ENCODE results near the gene TEX51.

DNA sequence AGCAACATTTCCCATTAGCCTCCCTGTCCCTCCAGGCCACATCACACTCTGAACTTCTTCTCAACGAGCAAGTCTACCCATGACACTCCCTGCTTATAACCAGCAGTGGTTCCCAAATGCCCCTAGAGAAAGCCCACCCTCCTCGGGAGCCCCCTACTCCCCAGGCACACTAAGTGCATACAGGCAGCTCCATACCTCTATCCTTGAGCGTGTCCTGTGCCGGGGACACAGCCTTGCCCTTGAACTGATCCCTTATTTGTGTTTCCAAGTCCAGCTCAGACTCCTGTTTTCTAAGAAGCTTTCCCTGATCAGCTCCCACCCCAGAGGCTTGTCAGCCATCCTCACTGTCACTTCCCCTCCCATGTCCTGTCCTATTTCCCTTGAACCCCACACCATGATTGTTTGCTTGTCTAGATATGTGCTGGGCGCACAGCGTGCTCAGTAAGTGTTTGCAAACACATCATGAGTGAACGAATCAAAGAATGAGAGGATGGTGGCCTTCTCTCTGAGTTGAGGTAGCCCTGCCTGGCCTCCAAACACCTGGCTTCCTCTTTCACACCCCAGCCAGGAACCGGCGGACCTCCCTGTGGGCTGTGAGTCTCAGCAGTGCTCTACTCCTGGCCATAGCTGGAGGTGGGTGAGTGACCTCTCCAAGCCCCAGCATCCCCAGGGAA, 2.1 kb downstream of the TEX51 start:
- TF ChIP-seq EP300 (IDR thresholded peaks at IDR 0.05; ENCODE audit: borderline replicate concordance) (no peak), CEBPB (IDR thresholded peaks at IDR 0.05) (no peak), REST (IDR thresholded peaks at IDR 0.05; ENCODE audit: low read depth) (no peak), USF1 (IDR thresholded peaks at IDR 0.05) (no peak), TAF1 (IDR thresholded peaks at IDR 0.05; ENCODE audit: low read depth) (no peak), TEAD4 (IDR thresholded peaks at IDR 0.05) (no peak), FOXM1 (IDR thresholded peaks at IDR 0.05; ENCODE audit: borderline replicate concordance, low read depth) (no peak), EGR1 (IDR thresholded peaks at IDR 0.05) (no peak), RAD21 (IDR thresholded peaks at IDR 0.05; ENCODE audit: low read depth) (no peak), YY1 (IDR thresholded peaks at IDR 0.05; ENCODE audit: low read depth) (no peak), ZBTB7A (IDR thresholded peaks at IDR 0.05; ENCODE audit: low read depth) (no peak), TCF12 (IDR thresholded peaks at IDR 0.05; ENCODE audit: low read depth) (no peak)
- TF ChIP-seq, protein P1, sequence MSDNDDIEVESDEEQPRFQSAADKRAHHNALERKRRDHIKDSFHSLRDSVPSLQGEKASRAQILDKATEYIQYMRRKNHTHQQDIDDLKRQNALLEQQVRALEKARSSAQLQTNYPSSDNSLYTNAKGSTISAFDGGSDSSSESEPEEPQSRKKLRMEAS (IDR thresholded peaks at IDR 0.05), result no peak
